Activated CD4-positive, alpha-beta T cell treated with anti-CD3 and anti-CD28 coated beads, Interleukin-2, amount 50 U/mL, for 48 hours (primary cell): ENCODE results near the gene CDC34.
"Not testable (repeated sequence)": the region's sequence is repeated elsewhere in the genome, so short reads cannot be mapped to it uniquely, and the experiment has no call there.

Source experiments
- DNase-seq, 2 experiments: peaks; one replicate each; pipeline ENCODE4 v3.0.0-alpha.2; 2020

The CDC34 gene

DNA sequence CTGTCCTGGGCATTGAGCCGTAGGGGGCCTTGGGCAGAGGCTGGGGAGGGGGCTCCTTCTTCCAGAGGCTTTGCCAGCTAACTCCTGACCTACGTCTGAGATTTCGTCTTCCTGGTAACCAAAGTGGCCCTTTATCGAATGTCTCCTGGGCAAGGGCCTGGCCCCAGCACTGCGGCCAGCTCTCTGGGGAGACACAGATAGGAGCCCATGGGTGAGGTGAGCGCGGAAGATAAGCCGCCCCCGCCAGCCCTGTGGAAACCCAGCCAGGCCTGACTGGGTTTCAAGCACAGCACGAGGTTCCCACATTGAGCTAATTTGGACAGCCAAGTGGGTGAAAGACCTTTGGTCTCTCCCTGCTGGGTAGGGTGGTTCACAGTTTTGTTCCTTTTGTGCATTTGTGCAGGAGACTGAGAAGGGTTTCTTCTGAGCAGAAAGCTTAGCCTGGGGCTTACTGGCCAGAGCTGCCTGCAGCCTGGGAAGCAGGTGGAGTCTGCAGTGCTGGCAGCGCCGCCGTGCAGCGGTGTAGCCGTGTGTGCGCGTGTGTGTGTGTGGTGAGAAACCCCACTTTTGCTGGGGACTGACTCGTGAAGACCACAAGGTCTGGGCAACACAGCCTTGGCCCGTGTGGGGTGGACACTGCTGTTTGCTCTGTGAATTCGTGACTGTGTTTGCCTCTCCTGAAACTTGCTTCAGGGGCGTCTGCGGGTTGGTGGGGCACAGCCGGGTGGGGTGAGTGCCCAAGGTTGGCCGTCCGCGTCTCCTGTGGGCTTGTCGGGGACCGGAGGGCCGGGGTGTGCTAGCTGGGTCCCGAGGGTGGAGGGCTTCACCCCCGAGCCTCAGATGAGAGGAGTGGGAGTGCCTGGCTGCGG lies 43.3 kb downstream of the CDC34 start:
- DNase-seq, result no peak

DNA sequence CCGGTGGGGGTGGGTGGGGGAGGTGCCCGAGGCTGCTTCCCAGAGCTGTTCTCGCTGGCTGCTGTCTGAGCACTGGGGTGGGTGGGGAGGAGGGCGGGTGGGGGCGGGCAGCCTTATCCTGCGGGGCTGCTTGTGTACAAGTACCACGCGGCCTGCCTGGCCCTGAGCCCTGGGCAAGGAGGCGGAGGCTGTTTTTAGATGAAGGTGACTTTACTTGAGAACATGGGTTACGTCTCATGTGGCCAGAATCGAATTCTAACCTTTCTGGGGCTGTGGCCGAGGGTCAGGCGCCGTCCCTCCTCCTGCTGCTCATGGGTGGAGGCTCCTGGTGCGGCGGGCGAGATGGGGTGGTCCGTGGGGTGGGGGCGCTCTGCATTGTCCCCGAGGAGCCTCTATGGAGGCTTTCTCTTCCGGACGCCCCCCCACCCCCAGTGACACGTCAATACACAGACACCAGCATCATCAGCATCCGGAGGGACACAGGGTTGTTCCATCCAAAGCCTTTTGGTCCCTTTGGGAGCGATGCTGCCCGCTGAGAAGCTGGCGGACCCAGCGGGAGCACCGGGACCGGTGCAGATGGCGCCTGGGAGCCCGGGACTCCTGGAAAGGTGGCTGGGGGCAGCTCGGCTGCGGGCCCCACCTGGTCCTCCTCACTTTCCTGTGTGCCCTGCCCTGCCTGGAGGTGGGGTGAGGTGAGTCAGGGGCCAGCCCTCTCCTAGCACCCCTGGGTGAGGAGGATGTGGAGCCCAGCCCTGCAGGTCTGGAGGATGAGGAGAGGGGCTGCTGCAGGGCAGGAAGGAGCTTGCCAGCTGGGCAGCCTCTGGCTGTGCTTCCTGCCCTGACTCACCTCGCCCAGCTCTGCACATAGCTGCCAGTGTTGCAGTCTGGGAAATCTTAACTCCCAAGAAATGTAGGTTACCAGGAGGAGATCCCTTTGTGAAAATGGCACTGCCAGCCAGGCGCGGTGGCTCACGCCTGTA lies 44.3 kb downstream of the CDC34 start:
- no peak for DNase-seq

DNA sequence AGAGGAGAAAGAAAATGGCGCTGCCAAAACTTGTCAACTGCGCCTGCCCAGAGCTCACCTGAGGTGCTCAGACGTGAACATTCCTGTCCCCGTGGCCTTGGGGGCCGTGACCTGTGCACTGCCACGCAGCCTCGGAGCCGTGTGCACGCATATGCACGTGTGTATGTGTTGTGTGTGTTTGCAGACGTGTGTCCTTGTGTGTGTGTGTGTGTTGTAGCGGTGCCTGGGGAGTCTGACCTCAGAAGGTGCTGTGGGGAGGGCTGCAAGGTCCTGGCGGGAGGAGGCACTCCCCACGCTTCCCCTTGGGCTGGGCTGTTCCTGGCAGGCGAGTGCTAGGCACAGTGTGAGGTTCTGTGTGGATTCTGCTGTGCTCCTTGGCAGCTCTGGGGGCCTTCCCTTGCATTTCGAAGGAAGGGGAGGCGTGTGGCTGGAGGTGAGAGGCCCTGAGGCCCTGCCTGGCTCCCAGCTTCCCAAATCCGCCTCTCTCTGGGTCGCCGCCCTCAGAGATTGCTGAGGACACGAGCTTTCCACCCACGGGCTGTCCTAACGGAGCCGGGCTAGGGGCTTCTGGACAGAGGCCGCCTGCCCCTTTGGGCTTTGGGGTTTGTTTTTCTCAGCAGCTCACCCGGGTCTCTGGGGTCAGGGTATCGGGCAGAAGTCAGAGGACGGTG lies 45.3 kb downstream of the CDC34 start:
- DNase-seq, result no peak

DNA sequence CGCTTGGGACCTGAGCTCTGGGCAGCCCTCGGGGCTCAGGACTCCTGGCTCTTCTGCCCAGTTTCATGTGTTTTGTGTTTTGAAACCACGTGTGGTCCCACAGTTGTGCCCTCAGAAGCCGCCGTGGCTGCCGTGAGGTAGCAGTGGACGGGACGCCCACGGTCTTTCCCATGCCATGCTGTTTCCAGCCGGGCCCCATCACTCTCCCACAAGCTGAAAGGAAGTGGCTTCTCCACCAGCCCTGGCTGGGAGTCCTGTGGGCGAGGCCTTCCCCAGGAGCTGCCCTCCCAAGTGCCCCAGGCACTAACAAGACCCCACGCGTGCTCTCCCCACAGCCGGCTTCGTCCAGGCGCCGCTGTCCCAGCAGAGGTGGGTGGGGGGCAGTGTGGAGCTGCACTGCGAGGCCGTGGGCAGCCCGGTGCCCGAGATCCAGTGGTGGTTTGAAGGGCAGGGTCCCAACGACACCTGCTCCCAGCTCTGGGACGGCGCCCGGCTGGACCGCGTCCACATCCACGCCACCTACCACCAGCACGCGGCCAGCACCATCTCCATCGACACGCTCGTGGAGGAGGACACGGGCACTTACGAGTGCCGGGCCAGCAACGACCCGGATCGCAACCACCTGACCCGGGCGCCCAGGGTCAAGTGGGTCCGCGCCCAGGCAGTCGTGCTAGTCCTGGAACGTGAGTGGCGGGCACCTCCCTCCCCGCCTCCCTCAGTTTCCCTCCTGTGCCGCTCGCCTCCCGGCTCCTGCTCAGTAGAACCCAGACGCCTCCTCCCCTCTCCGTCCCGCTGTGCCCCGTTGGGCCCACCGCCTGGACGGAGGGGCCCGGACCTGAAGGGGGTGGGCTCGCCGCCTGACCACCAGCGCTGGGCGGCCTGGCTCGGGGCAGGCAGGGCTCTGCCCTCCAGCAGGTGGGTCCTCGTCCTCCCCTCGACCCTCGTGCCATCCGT lies 46.2 kb downstream of the CDC34 start:
- DNase-seq, result no peak

DNA sequence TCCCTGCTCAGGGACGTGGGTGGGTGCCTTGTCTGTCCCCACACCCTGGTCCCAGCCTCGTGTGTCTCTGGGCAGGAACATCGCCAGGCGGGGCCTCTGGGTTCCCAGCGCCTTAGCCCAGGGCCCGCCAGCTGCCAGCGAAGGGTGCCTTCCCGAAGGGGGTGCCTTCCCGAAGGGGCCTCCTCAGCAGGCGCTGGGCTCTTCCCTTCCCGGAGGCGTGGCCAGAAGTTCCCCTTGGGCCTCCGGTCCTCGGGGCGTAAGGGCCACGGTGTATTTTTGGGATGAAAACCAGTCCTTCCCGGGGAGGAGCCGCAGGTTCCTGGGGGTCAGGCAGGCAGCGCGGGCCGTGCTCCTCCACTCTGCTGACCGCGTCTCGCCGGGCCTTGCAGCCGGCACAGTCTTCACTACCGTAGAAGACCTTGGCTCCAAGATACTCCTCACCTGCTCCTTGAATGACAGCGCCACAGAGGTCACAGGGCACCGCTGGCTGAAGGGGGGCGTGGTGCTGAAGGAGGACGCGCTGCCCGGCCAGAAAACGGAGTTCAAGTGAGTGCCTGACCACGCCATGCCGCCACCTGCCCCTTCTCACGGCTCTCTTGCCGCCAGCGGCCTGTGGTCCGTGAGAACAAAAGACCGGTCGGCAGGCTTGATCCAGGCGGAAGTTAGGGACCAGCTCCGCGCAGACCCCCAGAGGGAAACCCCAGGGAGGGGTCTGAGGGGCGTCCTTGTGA lies 47.7 kb downstream of the CDC34 start:
- no peak for DNase-seq

DNA sequence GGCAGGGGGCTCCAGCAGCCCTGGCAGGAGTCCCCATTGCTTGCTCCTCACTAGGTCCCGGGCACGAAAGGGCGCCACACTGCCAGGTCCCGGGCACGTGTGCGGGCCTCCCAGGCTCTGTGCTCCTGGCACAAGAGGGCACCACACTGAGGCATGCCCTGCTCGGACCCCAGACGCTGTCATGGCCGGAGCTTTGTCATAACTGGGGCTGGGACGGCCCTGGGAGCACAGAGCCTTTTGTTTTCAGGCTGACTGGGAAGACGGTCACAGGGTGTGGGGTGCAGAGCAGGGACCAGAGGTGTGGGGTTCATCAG lies 48.2 kb downstream of the CDC34 start:
- no peak for DNase-seq

DNA sequence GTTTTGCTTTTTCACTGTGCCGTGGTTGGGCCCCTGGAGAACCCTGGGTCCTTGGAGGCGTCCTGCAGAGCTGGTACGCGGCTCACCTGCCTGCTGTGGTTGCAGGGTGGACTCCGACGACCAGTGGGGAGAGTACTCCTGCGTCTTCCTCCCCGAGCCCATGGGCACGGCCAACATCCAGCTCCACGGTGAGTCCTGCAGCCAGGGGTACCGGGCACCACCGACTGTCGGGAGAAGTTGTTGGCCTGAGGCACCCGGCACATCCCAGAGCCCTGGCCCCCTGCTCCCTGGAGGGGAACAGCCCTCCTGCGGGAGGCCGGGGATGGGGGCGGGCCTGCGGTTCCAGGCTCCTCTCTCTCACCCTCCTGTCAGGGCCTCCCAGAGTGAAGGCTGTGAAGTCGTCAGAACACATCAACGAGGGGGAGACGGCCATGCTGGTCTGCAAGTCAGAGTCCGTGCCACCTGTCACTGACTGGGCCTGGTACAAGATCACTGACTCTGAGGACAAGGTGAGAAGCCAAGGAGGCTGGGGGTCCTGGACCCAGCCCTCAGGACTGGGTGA lies 48.8 kb downstream of the CDC34 start:
- no peak for DNase-seq

DNA sequence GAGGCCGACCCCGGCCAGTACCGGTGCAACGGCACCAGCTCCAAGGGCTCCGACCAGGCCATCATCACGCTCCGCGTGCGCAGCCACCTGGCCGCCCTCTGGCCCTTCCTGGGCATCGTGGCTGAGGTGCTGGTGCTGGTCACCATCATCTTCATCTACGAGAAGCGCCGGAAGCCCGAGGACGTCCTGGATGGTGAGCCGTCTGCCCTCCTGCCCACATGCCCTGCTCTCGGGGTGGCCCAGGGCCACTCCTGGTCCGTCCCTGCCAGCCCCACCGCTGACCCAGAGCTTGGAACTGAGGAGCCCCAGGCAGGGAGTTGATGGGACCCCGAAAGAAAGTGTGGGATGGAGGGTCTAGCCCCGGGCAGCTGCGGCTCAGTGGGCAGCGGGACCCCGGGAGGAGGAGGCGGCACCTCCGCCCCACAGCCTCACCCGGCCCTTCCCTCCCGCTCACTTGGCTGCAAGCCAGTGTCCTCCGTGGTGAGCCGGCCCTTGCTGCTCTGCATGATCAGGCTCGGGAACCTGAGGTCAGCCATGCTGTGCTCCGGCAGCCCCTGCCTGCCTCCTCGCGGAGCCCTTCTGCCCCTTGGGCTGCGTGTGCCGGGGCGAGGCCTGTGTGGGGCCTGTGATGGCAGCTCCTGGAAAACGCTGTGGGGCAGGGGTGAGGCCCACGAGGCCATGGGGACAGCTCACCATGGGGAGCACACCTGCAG lies 50.0 kb downstream of the CDC34 start:
- DNase-seq, result no peak

DNA sequence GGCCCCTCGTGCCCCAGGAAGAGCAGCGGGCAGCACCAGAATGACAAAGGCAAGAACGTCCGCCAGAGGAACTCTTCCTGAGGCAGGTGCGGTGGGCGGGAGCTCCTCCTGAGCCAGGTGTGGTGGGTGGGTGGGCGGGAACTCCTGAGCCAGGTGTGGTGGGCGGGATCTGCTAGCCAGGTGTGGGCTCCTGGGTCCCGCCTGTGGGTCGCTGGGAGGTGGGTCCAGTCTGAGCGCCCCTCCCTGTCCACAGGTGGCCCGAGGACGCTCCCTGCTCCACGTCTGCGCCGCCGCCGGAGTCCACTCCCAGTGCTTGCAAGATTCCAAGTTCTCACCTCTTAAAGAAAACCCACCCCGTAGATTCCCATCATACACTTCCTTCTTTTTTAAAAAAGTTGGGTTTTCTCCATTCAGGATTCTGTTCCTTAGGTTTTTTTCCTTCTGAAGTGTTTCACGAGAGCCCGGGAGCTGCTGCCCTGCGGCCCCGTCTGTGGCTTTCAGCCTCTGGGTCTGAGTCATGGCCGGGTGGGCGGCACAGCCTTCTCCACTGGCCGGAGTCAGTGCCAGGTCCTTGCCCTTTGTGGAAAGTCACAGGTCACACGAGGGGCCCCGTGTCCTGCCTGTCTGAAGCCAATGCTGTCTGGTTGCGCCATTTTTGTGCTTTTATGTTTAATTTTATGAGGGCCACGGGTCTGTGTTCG lies 51.1 kb downstream of the CDC34 start:
- no peak for DNase-seq

DNA sequence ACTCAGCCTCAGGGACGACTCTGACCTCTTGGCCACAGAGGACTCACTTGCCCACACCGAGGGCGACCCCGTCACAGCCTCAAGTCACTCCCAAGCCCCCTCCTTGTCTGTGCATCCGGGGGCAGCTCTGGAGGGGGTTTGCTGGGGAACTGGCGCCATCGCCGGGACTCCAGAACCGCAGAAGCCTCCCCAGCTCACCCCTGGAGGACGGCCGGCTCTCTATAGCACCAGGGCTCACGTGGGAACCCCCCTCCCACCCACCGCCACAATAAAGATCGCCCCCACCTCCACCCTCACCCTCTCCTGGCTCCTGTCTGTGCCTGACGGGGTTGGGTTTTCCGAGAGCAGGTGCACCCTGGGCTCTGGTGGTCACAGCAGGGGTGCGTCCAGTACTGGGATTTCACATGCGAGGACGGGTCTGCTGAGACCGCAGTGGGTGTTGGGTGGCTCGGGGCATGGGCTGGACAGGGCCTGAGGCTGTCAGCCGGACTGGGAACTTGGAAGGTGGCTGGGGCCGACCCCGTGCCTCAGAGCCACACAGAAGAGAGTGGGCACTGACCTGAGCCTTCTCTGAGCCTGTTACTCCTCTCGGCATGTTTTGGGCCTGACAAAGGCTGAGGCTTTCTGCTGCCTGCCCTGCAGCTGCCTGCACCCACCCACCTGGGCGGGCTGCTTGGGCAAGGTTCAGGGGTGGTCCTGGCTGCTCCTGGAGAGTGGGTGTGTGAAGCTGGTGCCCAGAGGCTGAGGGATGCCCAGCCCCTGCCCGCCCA lies 51.8 kb downstream of the CDC34 start:
- DNase-seq, result no peak

DNA sequence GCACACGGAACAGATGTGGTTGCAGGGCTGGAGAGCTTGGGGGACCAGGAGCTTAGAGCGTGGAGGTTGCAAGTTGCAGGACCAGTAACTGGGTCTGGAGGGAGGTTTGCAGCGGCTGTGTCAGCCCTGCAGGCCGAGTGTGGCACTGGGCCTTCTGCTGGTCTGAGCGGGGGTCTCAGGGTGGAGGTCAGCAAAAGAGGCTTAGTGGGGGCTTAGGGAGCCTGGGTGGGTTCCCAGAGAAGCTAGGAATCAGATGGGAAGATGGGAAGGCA lies 52.3 kb downstream of the CDC34 start:
- DNase-seq, result no peak

DNA sequence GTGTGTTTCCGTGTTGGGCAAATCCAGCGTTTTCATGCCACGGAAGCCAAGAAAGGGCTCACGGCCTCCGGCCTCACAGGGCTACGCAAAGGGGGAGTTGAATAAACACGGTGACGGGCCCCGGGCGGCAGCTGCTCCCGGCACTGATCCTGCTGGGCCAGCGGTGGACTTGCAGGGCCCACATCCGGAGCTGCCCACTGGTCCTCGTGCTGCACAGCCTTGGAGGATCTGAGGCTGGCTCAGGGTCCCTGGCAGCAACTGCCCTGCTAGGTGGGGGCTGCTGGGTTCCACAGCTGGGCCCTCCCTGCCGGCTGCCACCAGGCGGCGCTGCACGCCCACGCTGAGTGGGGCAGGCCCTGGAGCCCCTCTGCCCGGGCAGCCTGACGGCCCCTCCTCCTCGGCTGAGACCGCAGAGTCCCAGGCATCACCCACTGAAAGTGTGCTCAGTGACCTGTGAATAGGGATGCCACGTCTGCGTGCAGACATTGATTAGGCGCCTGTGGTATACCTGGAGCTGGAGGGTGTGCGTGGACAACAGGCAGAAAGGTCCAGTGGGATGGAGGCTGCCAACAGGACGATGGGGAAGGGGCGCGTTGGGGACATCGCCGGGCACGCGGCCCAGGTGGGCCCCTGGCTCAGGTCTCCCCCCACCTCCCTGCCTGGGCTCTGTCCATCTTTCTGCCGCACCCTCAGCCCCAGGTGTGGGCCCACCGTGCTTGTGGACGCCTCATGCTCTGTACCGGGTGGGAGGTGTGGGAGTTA lies 52.9 kb downstream of the CDC34 start:
- DNase-seq, result peak; percentile 64 to 69

DNA sequence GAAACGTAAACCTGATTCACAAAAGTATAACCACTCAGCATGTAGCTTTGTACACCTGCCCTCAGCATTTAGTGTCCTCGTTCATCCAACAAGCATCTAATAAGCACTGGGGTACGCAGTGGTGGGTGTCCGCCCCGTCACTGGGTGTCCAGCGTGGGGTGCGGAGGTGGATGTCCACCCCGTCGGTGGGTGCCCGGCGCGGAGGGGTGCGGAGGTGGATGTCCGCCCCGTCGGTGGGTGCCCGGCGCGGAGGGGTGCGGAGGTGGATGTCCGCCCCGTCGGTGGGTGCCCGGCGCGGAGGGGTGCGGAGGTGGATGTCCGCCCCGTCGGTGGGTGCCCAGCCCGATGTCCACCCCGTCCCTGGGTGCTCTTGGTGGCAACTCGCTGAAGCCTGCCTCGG lies 53.6 kb downstream of the CDC34 start:
- DNase-seq, result not testable (repeated sequence)

DNA sequence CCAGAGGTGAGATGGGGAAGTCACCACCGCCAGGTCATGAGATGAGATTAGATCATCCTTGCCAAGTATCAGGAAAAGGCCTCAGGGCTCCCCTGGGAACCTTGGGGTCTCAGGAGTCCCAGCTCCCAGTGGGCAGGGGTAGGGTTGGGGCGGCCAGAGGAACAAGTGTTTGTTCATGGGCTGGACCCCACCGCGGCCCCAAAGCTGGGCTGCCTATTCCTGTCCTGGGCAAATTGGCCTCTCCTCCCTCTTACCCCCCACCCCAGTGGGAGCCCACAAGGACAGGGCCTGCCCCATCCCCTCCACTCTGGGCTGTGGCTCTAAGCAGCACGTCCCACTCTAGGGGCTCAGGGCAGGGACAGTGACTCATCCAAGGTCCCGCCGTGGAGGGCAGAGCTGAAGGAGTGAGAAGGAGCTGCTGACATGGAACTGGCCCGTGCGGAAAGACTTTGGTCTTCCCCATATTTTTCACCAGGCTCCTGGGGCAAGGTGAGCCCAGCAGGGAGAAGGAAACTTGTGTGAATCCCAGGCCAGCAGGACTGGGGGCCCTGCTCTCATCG lies 54.1 kb downstream of the CDC34 start:
- no peak for DNase-seq

DNA sequence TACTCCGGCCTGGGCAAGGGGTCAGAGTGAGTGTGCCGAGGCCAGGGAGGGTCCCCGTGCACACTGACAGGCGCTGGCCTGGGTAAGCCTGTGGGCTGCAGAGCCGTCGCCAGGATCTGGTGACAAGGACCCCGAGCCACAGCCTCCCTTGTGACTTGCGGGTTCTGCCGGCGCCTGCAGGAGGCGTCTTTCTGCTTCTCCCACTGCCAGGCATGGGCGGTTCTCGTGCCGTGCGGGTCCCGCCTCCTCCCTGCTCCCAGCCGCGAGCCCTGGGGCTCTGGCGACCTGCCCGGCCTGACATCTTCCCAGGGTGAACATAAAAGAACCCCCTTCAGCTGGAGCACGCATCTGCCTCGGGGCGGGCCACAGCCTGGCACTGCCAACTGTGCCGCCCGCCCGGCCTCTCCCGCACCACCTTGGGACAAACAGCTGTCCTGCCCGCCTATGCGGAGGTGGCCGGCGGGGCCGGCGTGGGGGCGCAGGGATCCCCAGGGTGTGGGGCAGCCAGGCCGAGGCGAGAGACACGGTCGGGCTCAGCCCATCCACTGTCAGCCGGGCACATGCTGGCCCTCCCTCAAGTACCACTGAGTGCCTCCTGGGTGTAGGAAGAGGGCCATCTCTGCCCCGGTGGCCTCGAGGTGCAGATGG lies 56.7 kb downstream of the CDC34 start:
- DNase-seq, result peak; percentile 77 to 81

DNA sequence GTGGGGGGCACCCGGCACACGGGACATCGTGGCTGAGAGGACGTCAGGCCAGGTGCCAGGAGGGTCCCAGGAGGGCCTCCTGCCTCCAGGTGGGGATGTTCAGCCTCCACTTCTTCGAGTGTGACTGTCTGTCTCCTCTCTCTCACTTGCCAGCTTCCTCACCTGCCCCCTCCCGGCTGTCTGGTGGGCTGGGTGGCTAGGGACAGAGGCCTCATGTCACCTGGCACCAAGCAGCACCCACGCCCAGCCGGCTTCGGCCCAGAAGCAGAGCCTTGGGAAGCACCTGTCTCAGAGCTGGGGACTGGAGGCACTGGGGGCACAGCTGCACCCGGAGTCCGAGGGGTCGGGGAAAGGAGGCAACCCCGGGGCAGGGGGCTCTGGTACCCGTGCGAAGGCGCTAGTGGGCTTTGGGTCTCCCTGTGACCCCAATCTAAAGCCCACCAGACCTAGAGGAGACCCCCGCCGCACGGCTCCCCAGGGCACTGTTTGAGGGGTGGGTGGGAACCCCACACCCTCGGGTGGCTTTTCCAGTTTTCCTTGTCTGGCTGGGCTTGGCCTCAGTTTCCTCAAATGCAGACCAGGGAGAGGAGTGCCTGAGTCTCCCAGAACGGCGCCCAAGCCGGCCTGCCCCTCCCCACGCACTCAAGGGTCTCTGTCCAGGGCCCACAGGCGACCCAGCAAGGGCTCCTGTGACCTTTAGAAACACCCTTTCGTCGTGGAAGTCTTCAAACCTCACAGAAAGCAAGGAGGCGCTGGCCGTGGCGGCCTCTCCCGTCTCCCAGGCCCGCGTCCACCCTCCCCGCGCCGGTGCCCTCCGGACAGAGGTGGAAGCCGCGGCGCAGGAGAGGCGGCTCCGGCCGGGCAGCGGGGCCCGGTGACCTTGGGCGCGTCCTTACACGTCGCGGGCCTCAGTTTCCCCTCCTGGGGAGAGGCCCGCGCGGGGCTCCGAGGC lies 57.5 kb downstream of the CDC34 start:
- DNase-seq, result no peak
